Omental fat pad (tissue), 4 donors: ENCODE data around the gene DFFB. TPM values are rescaled to one million over a fixed set of nuclear protein-coding genes. Genes with fewer than 3 reads are reported as not detected.

Source experiments
- ATAC-seq: fragments of 150-250 bp; one replicate; pipeline ENCODE4 v1.9.1; 2016; ENCODE audit warnings: mild to moderate bottlenecking, moderate library complexity; ENCODE audit not compliant: low FRiP score
- DNase-seq: peaks from one replicate; pipeline ENCODE4 v3.0.0-alpha.2; 2019; ENCODE audit warnings: low spot score
- CTCF ChIP-seq, 3 donors: fragments of 450-650 bp; IDR thresholded peaks; one replicate each; pipeline ENCODE4 v1.5.1; 2016 to 2017; ENCODE audit warnings: antibody characterized with exemption in 3 of 3, mild to moderate bottlenecking in 3 of 3, moderate library complexity in 2 of 3
- total RNA-seq, 4 donors: library from RNA; depleted of rRNA; stranded (reverse); fragments of >200 nt; gene quantifications; one replicate each; pipeline ENCODE4 v1.1.0, GENCODE V29; 2016

The DFFB gene
- total RNA-seq, 4 donors from 2014 or later: 4.6 to 16.2 (median 6.9) TPM

- DNase-seq: no peak
These were observed 15.8 kb upstream of the DFFB start for GRCh38 chr1:3841491-3841890.

GRCh38 chr1:3842912-3843311 lies 14.4 kb upstream of the DFFB start:
- DNase-seq: no peak
- no peak for ATAC-seq
- no peak for TF ChIP-seq CTCF (IDR thresholded peaks at IDR 0.05)

More at GRCh38 chr1:3841491-3841890, 15.8 kb upstream of the DFFB start:
- no peak for TF ChIP-seq CTCF (IDR thresholded peaks at IDR 0.05)
- ATAC-seq: no peak

DNA sequence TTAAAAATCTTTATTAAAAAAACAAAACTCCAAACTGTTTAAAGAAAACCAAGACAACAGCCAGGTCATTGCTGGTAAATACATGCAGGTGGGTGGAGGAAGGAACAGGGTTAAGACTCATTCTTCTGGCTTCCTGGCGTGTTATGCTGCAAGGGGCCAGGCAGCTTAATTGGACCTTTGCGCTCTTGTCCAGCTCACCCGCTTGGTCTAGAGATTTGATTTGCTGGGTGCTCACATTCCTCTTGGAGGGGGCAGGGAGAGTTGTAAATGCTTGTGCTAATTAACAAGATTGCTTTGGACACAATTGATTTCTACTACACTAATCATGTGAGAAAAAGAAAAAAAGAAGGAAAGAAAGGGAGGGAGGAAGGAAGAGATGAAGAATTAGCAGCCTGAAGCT lies 10.7 kb upstream of the DFFB start:
- no peak for TF ChIP-seq CTCF (IDR thresholded peaks at IDR 0.05)
- no peak for DNase-seq
- ATAC-seq: no peak

DNA sequence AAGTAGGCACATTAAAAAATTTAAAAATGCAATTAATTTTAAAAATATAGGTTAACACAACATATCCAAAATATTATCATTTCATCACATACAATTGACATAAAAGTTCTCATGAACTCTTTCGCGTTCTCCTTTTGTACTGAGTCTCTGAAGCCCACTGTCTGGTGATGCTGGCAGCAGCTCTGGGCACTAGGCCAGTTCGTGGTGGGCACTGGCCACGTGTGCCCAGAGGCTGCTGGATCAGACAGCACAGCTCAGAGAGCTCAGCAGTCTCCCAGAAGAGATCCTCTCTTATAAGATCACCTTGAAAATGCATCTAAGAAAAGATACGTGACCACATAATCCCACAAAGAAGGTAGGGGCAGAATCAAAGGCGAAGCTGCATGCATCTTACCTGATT lies 10.2 kb upstream of the DFFB start:
- ATAC-seq (no peak), DNase-seq (no peak)
- no peak for TF ChIP-seq CTCF (IDR thresholded peaks at IDR 0.05)

DNA sequence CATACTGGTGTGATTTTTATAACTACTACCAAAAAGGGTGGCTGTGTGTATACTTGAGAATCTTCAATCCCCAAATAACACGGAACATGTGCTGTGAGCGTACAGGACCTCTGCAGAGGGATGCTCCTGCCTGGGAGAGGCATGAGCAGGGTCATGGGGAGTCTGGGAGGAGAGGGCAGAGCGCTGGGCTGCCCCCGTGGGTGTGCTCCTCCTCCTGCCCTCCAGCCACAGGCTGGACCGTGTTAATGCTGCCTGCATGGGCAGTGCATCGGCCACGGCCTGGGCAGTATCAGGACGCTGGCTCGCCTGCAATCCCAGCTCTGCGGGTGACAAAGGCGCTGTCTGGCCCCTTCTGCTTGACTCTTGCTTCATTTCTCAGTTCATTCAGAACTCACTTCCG lies 6.4 kb upstream of the DFFB start:
- no peak for DNase-seq
- no peak for ATAC-seq
- no peak for TF ChIP-seq CTCF (IDR thresholded peaks at IDR 0.05)

DNA sequence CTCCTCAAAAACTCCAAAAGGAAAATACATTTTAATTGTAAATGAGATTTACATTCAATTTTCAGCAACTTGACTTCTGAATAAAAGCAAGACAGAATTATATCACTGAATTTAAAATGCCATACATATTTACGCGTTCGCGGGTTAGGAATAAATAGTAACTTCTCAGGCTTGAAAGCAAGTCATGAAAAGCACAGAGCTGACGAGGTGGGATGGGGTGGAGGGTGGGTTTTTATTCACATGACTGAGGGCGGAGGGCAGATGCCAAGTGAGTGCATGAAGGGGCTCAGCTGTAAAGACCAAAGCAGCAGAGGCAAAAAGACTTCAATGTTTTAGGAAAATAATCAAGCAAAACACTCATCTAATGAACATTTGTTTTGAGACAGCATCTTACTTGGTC lies 6.0 kb upstream of the DFFB start:
- DNase-seq (no peak), ATAC-seq (no peak)
- no peak for TF ChIP-seq CTCF (IDR thresholded peaks at IDR 0.05)

DNA sequence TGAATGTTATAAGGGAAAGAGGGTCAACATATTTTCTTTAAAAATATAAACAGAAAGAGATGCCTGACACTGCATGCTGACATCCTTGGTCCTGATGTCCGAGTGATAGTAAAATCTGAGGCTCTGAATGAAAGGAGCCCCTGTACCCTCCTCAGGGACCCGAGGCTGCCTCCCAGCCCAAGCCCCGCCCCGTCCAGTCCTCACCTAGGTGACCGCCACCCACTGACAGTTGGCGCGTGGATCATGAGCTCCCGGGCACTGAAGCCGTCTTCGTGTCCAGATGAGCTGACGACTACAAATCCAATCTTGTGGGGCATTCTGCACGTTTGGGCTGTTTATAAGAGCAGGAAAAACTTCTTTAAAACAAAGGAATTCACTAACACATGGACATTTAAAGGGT lies 5.2 kb upstream of the DFFB start:
- ATAC-seq (no peak), DNase-seq (no peak)
- no peak for TF ChIP-seq CTCF (IDR thresholded peaks at IDR 0.05)
